ENCODE measurements around the gene ANK2.

GRCh38 chr4:113053883-113054282, 4.4 kb downstream of the ANK2 start:
- no peak for TF ChIP-seq CTCF (IDR thresholded peaks at IDR 0.05)
- TF ChIP-seq POLR2A (IDR thresholded peaks at IDR 0.05) = no peak
